Mesothelial cell of epicardium (in vitro differentiated cells): ENCODE data around the gene PFKL. TPM values are rescaled to one million over a fixed set of nuclear protein-coding genes. Genes with fewer than 3 reads are reported as not detected.

Experiments used
- DNase-seq, 2 experiments: peaks; one replicate each; pipeline ENCODE4 v3.0.0; 2021; ENCODE audit warnings: low spot score in 2 of 2; ENCODE audit not compliant: unreplicated experiment in 2 of 2
- H3K27ac Mint-ChIP-seq: 2 replicates; pipeline ENCODE4 v1.8.0; 2021; ENCODE audit warnings: mixed read lengths
- H3K27me3 Mint-ChIP-seq: 2 replicates; pipeline ENCODE4 v1.8.0; 2021; ENCODE audit warnings: low read depth, mixed read lengths
- H3K36me3 Mint-ChIP-seq: 2 replicates; pipeline ENCODE4 v1.8.0; 2021; ENCODE audit warnings: mixed read lengths
- H3K4me1 Mint-ChIP-seq: 2 replicates; pipeline ENCODE4 v1.8.0; 2021; ENCODE audit warnings: mixed read lengths
- H3K4me3 Mint-ChIP-seq: 2 replicates; pipeline ENCODE4 v1.8.0; 2021; ENCODE audit warnings: mild to moderate bottlenecking, moderate library complexity, mixed read lengths
- H3K9me3 Mint-ChIP-seq: 2 replicates; pipeline ENCODE4 v1.8.0; 2021; ENCODE audit warnings: mixed read lengths
- total RNA-seq: library from RNA; stranded (reverse); gene quantifications from 3 replicates; pipeline ENCODE4 v1.2.1, GENCODE V29; 2021
- TF ChIP-seq, protein P1 (sequence below): fragments of 200-600 bp; sonication (generic); IDR thresholded peaks from one replicate; pipeline ENCODE4 v1.5.0; 2021; ENCODE audit warnings: antibody characterized with exemption; ENCODE audit not compliant: unreplicated experiment

The PFKL gene
- total RNA-seq, 1 donor from 2014 or later: 155 TPM

- Mint-ChIP-seq H3K4me3 (no peak overlapping the region), H3K27me3 (no peaks in the 10 kb centered on the region), H3K9me3 (no peaks in the 10 kb centered on the region), H3K4me1 (peaks cover 9% of the 10 kb centered on the region), H3K36me3 (no peaks in the 10 kb centered on the region), H3K27ac (no peak overlapping the region)
- TF ChIP-seq, protein P1, sequence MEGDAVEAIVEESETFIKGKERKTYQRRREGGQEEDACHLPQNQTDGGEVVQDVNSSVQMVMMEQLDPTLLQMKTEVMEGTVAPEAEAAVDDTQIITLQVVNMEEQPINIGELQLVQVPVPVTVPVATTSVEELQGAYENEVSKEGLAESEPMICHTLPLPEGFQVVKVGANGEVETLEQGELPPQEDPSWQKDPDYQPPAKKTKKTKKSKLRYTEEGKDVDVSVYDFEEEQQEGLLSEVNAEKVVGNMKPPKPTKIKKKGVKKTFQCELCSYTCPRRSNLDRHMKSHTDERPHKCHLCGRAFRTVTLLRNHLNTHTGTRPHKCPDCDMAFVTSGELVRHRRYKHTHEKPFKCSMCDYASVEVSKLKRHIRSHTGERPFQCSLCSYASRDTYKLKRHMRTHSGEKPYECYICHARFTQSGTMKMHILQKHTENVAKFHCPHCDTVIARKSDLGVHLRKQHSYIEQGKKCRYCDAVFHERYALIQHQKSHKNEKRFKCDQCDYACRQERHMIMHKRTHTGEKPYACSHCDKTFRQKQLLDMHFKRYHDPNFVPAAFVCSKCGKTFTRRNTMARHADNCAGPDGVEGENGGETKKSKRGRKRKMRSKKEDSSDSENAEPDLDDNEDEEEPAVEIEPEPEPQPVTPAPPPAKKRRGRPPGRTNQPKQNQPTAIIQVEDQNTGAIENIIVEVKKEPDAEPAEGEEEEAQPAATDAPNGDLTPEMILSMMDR: no peak
- DNase-seq: no peak
Measured at GRCh38 chr21:44344541-44345183, 44.8 kb downstream of the PFKL start.

DNA sequence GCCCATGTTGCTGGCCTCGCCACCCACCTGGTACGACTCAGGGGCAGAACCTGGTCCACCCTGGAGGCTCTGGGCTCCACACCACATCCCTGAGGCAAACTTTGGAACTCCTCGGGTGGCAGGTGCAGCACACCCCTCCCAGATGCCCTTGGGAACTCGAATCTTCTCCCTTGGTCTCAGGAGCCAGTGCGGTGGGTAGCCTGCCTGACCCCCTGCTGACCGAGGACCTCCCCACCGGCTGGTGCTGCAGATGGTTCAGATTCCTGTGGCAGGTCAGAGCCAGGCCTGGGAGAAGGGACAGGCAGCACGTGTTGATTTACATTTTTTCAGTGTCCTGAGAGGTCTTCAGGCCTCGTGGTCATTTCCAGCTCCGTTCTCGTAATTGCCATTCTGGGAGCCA, 45.6 kb downstream of the PFKL start:
- Mint-ChIP-seq H3K27me3 (no peaks in the 10 kb centered on the region), H3K36me3 (no peaks in the 10 kb centered on the region), H3K9me3 (no peaks in the 10 kb centered on the region), H3K4me3 (no peak overlapping the region), H3K27ac (no peak overlapping the region), H3K4me1 (peaks cover 2% of the 10 kb centered on the region)
- TF ChIP-seq, protein P1: no peak
- no peak for DNase-seq

- H3K27ac Mint-ChIP-seq: no peak overlapping the region
Measured at GRCh38 chr21:44347911-44348451, 48.1 kb downstream of the PFKL start.

GRCh38 chr21:44348861-44349260, 49.0 kb downstream of the PFKL start:
- Mint-ChIP-seq H3K4me3 (no peak overlapping the region), H3K27me3 (no peaks in the 10 kb centered on the region), H3K9me3 (no peaks in the 10 kb centered on the region), H3K4me1 (no peaks in the 10 kb centered on the region), H3K36me3 (no peaks in the 10 kb centered on the region), H3K27ac (no peak overlapping the region)
- DNase-seq: no peak
- TF ChIP-seq, protein P1: no peak

More at GRCh38 chr21:44347911-44348451, 48.1 kb downstream of the PFKL start:
- H3K36me3 Mint-ChIP-seq: no peaks in the 10 kb centered on the region
- no peaks in the 10 kb centered on the region for H3K27me3 Mint-ChIP-seq
- DNase-seq: no peak
- H3K4me1 Mint-ChIP-seq: no peaks in the 10 kb centered on the region
- TF ChIP-seq, protein P1: no peak
- no peak overlapping the region for H3K4me3 Mint-ChIP-seq
- no peaks in the 10 kb centered on the region for H3K9me3 Mint-ChIP-seq

GRCh38 chr21:44349416-44349846, 49.6 kb downstream of the PFKL start:
- Mint-ChIP-seq H3K4me1 (no peaks in the 10 kb centered on the region), H3K27ac (no peak overlapping the region), H3K4me3 (no peak overlapping the region), H3K9me3 (no peaks in the 10 kb centered on the region), H3K27me3 (peaks cover 2% of the 10 kb centered on the region), H3K36me3 (no peaks in the 10 kb centered on the region)
- TF ChIP-seq, protein P1: no peak
- no peak for DNase-seq
